Panc1 (cell line): ENCODE results near the gene RABGAP1. TPM values are rescaled to one million over a fixed set of nuclear protein-coding genes. Genes with fewer than 3 reads are reported as not detected.

Source experiments
- ATAC-seq: fragments of 200-7000 bp; cut with Tn5 transposase; 2 replicates; pipeline ENCODE4 v1.9.1; 2020; ENCODE audit warnings: mild to moderate bottlenecking, moderate library complexity
- BruUV-seq: library from RNA; stranded (reverse); fragments of 400-500 nt; replicated peaks from 2 replicates; lab custom pipeline; 2021; lab: Mats Ljungman, UMichigan
- CTCF ChIA-PET: fragments of 300-600 bp; sonication (Branson Sonifier 250); formaldehyde crosslinking; loops from one replicate; lab custom pipeline; 2022; ENCODE audit warnings: antibody characterized with exemption; lab: Charles Lee
- POLR2A ChIA-PET: fragments of 300-600 bp; sonication (Branson Sonifier 250); formaldehyde crosslinking; loops from one replicate; lab custom pipeline; 2022; ENCODE audit warnings: antibody characterized with exemption; lab: Charles Lee
- DNase-seq: peaks from one replicate; pipeline ENCODE4 v3.0.0-alpha.2; 2010; ENCODE audit warnings: low read depth, low spot score
- H3K27ac ChIP-seq: 2 replicates; pipeline ENCODE4 v1.5.1; 2011; ENCODE audit warnings: mild to moderate bottlenecking, low read length, inconsistent platforms
- H3K27me3 ChIP-seq: fragments of 200-500 bp; sonication (Bioruptor generic); 2 replicates; pipeline ENCODE4 v1.6.0; 2014; ENCODE audit warnings: low read length, inconsistent platforms; ENCODE audit not compliant: control insufficient read depth, insufficient read depth
- H3K36me3 ChIP-seq: fragments of 200-500 bp; sonication (Bioruptor generic); 2 replicates; pipeline ENCODE4 v1.5.1; 2014; ENCODE audit warnings: inconsistent platforms, mild to moderate bottlenecking, low read length, moderate library complexity; ENCODE audit not compliant: control insufficient read depth, insufficient read depth
- H3K4me1 ChIP-seq: 2 replicates; pipeline ENCODE4 v1.5.1; 2011; ENCODE audit warnings: inconsistent platforms, mild to moderate bottlenecking, low read length, moderate library complexity; ENCODE audit not compliant: control insufficient read depth, insufficient read depth
- H3K4me3 ChIP-seq, 2 experiments: 2 replicates each; pipeline ENCODE4 v1.5.1; 2011 to 2012; ENCODE audit warnings: low read depth in 2 of 2, low read length in 2 of 2, mild to moderate bottlenecking in 2 of 2, inconsistent platforms in 1 of 2, moderate library complexity in 1 of 2
- H3K9me3 ChIP-seq: fragments of 200-500 bp; sonication (Bioruptor generic); 2 replicates; pipeline ENCODE4 v1.5.1; 2014; ENCODE audit warnings: low read depth, mild to moderate bottlenecking, inconsistent platforms, low read length, moderate library complexity; ENCODE audit not compliant: control insufficient read depth, insufficient read depth
- CTCF ChIP-seq: fragments of 450-650 bp; IDR thresholded peaks from 2 replicates; pipeline ENCODE4 v1.5.1; 2017; ENCODE audit warnings: mild to moderate bottlenecking
- POLR2AphosphoS5 ChIP-seq: IDR thresholded peaks from 2 replicates; pipeline ENCODE4 v1.6.1; 2012; ENCODE audit warnings: mild to moderate bottlenecking, low read depth, low read length, moderate library complexity
- REST ChIP-seq, 2 experiments: IDR thresholded peaks; 2 replicates each; pipeline ENCODE4 v1.6.1; 2011 to 2012; ENCODE audit warnings: low read depth in 2 of 2, control low read depth in 1 of 2, low read length in 1 of 2, mild to moderate bottlenecking in 1 of 2, moderate library complexity in 1 of 2; ENCODE audit not compliant: insufficient read depth in 1 of 2
- SIN3A ChIP-seq: IDR thresholded peaks from 2 replicates; pipeline ENCODE4 v1.6.1; 2012; ENCODE audit warnings: low read depth, mild to moderate bottlenecking, low read length, moderate library complexity, borderline replicate concordance; ENCODE audit not compliant: insufficient read depth
- TCF7L2 ChIP-seq: IDR thresholded peaks from 2 replicates; pipeline ENCODE4 v1.6.1; 2011; ENCODE audit warnings: mild to moderate bottlenecking, low read depth, low read length, inconsistent platforms
- in situ Hi-C: cut with HindIII; loops from 2 replicates; pipeline ENCODE4 v1.10.0; 2016; ENCODE audit warnings: low sequenced_read_pairs, low pct_unique_long_range_greater_than_20kb
- intact Hi-C: fragments of 100-400 bp; cut with micrococcal nuclease; formaldehyde crosslinking; loops from one replicate; pipeline ENCODE4 v1.10.0; 2022; ENCODE audit not compliant: unreplicated experiment
- total RNA-seq: library from RNA; stranded (reverse); gene quantifications from one replicate; pipeline ENCODE4 v1.2.1, GENCODE V29; 2021; ENCODE audit not compliant: unreplicated experiment

RABGAP1 gene
- total RNA-seq, 1 experiment from 2014 or later: 41.4 TPM

GRCh38 chr9:123046406-123047195, 105.8 kb downstream of the RABGAP1 start:
- no peak for ATAC-seq
- POLR2A ChIA-PET: no interaction called here
- DNase-seq: no peak
- TF ChIP-seq SIN3A (no peak), REST (IDR thresholded peaks at IDR 0.05; ENCODE audit: insufficient read depth in 1 of 2, low read depth in 2 of 2, low read length in 1 of 2) (no peak), TCF7L2 (no peak), CTCF (no peak), POLR2AphosphoS5 (no peak)
- intact Hi-C loops: no loop called here
- Histone ChIP-seq H3K4me1 (no peaks in the 10 kb centered on the region; the same call in 1 of the 2 replicates), H3K27ac (no peak overlapping the region), H3K27me3 (no peaks in the 10 kb centered on the region), H3K36me3 (no peaks in the 10 kb centered on the region), H3K4me3 (no peak overlapping the region), H3K9me3 (no peaks in the 10 kb centered on the region)
- CTCF ChIA-PET: no interaction called here
- in situ Hi-C loops: no loop called here
- no TSS peak for BruUV-seq

GRCh38 chr9:123048748-123049147, 107.9 kb downstream of the RABGAP1 start:
- ChIA-PET POLR2A (no interaction called here), CTCF (no interaction called here)
- Histone ChIP-seq H3K9me3 (no peaks in the 10 kb centered on the region), H3K4me1 (no peaks in the 10 kb centered on the region; the same call in 1 of the 2 replicates), H3K27ac (no peak overlapping the region), H3K4me3 (no peak overlapping the region), H3K27me3 (no peaks in the 10 kb centered on the region), H3K36me3 (no peaks in the 10 kb centered on the region)
- ATAC-seq: no peak
- in situ Hi-C loops: no loop called here
- intact Hi-C loops: no loop called here
- BruUV-seq: no TSS peak
- no peak for DNase-seq
- TF ChIP-seq POLR2AphosphoS5 (no peak), TCF7L2 (no peak), CTCF (no peak), REST (IDR thresholded peaks at IDR 0.05; ENCODE audit: insufficient read depth in 1 of 2, low read depth in 2 of 2, low read length in 1 of 2) (no peak), SIN3A (no peak)
